ENCODE data around the gene PGF.

GRCh38 chr14:74977901-74978385, 22.5 kb upstream of the PGF start:
- TF ChIP-seq CTCF (IDR thresholded peaks at IDR 0.05) (no peak), POLR2A (IDR thresholded peaks at IDR 0.05) (no peak), POLR2AphosphoS5 (IDR thresholded peaks at IDR 0.05; ENCODE audit: insufficient read depth in 1 of 2, low read depth in 1 of 2) (no peak)

All from vagina (tissue), 2 donors.